Fibroblast of the aortic adventitia (primary cell): ENCODE data around the gene SLC6A6. TPM values are rescaled to one million over a fixed set of nuclear protein-coding genes. Genes with fewer than 3 reads are reported as not detected.

Experiments used
- DNase-seq: peaks from one replicate; pipeline ENCODE4 v3.0.0-alpha.2; 2010; ENCODE audit warnings: low read depth
- H3K4me3 ChIP-seq: 2 replicates; pipeline ENCODE4 v1.5.1; 2011; ENCODE audit warnings: low read depth, mild to moderate bottlenecking, control low read depth, low read length, moderate library complexity
- total RNA-seq: library from RNA; depleted of rRNA; stranded (reverse); fragments of >200 nt; gene quantifications from 2 replicates; pipeline ENCODE4 v1.2.3, GENCODE V29; 2012; ENCODE audit warnings: low replicate concordance
- TF ChIP-seq, protein P1 (sequence below): IDR thresholded peaks from 2 replicates; pipeline ENCODE4 v1.5.1; 2011; ENCODE audit warnings: mild to moderate bottlenecking, low read length, control low read depth, inconsistent platforms; ENCODE audit not compliant: insufficient read depth

The SLC6A6 gene
- total RNA-seq, 1 donor = 31.4 TPM

DNA sequence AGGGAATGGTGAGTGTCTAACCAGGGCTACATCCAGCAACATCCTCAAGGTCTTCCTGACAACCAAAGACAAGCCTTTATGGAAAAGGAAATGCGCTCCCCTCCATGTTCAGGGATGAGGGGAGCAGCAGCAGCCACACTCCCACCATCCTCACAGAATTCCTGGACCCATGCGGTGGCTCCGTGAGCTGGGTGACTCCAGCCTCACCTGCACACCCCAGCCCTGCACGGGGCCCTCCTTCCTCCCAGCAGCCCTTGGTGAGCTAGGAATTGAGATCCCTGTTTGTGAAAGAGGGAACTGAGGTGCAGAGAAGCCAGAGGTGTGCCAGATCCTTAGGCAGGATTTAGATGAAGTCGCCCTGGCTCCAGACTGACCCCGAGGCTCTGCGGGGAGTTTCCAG is 85.4 kb downstream of the SLC6A6 start:
- H3K4me3 ChIP-seq = no peak overlapping the region
- TF ChIP-seq, protein P1, sequence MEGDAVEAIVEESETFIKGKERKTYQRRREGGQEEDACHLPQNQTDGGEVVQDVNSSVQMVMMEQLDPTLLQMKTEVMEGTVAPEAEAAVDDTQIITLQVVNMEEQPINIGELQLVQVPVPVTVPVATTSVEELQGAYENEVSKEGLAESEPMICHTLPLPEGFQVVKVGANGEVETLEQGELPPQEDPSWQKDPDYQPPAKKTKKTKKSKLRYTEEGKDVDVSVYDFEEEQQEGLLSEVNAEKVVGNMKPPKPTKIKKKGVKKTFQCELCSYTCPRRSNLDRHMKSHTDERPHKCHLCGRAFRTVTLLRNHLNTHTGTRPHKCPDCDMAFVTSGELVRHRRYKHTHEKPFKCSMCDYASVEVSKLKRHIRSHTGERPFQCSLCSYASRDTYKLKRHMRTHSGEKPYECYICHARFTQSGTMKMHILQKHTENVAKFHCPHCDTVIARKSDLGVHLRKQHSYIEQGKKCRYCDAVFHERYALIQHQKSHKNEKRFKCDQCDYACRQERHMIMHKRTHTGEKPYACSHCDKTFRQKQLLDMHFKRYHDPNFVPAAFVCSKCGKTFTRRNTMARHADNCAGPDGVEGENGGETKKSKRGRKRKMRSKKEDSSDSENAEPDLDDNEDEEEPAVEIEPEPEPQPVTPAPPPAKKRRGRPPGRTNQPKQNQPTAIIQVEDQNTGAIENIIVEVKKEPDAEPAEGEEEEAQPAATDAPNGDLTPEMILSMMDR = no peak
- no peak for DNase-seq

DNA sequence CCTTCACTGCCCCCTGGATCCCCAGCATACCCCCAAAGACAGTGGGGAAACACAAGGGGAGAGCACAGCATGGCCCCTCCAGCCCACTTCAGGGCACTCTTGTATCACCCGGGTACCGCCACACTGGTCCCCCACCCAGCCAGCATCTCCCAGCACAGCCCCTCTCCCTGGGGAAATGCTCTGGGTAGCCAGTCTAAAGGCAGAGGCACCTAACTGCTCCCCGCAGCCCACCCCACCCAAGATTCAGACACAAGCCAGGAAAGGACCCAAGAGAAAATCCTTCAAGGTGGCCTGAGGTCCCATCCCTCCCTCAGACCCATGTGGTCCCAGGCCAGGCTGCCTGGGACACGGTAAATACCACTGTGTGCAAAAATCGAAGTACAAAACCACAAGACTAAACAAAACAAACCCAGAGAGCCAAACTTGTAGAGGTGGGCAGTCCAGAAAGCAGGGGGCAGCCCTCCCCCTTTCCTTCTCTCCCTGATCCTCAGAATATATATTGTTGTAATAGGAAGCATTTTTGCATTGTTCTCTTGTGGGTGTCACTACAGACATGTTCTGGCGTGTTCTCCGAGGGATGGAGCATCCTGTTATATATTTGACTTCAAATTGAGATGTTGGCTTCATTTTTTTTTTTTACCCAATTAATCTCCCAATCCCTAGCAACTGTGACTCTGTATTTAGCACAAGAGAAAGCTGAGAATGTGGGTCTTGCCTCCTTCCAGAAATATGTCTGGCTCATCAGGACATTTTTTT is 86.1 kb downstream of the SLC6A6 start:
- TF ChIP-seq, protein P1 = no peak
- no peak overlapping the region for H3K4me3 ChIP-seq
- DNase-seq = peak; percentile 49

DNA sequence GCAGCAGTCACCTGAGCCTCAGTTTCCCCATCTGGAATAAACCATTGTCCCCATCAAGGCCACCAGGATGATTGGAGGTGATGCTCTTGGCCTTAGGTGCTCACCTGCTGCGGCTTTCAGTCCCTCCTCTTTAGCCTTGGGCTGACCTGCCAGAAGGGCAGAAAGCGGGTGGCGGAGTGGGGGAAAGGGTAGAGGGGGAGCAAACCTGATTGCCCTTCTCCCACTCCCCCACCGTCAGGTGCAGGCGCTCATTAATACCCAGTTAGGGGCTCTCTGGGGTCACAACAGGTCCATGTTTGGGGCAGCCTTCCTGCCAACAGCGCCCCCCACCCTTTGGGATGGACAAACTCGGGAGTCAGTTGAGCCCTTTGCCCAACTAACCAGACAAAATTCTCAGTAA is 87.2 kb downstream of the SLC6A6 start:
- DNase-seq = no peak
- no peak overlapping the region for H3K4me3 ChIP-seq
- TF ChIP-seq, protein P1 = no peak

DNA sequence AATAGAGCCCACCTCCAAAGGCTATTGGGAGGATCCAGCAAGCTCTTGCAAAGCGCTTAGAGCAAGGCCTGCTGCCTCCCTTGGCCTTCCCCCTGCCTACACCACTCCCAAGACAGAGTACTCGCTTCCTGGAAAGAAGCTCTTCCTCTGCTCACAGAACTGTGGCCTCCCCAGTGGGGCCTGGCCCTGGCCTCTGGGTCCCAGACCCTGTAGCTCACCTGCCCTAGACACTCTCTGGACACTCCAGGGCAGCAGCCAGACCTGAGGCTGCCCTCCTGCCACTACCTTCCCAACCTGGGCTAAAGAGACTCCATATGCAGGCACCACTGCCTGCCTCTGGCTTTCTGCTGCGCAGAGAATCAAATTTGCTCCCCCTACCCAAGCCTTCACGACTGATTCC is 87.8 kb downstream of the SLC6A6 start:
- DNase-seq = no peak
- TF ChIP-seq, protein P1 = no peak
- no peak overlapping the region for H3K4me3 ChIP-seq

DNA sequence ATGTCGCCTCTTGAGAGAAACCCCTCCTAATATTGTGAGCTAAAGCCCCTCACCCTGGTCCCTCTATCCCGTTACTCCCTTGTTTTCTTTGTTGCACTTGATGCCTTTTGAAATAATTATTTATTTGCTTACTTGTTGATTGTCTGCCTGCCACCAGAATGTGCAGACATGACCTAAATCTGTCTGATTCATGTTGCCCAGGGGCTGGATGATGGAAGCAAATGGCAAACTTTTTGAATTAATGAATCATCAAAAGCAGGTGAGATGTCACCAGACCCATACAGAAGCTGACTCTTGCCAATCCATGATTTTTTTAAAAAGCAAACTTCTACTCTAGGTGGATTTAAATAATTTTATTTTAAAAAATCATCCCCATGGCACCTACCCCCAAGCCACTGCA is 88.4 kb downstream of the SLC6A6 start:
- DNase-seq = no peak
- H3K4me3 ChIP-seq = no peak overlapping the region
- TF ChIP-seq, protein P1 = no peak

DNA sequence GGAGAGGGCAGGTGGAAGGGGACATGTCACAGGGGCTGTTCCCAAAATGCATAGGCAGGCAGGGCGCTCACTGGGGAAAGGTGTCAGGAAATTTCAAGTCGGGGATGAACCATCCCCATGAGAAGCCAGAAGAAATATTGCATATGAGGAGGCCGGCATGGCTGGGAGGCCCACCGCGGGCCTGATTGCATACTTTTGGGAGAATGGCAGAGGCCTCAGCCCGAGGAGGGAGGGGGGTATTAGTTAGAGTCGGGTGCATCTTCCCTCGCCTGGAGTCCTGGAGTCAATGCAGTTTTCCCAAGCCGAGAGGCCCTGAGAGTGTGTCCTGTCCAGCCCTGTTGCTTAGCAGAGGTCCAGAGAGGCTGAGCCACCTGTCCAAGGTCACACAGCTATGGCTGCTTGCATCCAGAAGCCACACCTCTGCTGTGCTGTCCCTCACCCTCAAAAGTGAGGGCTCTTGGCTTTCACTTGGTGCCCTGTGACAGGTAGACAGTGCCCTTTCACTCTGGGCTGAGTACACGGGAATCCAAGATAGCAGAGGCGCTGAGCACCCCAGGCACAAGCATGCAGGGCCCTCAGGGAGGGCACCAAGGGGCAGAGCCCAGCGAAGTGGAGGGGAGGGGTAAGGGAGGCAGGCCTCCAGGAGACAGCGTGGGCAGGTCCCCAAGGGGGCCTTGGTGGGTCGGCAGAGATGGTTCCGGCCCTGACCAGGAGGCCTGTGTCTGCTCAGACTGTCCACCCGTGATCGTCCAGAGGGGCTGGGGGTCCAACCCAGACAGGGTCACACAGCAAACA is 89.2 kb downstream of the SLC6A6 start:
- DNase-seq = no peak
- H3K4me3 ChIP-seq = no peak overlapping the region
- TF ChIP-seq, protein P1 = no peak
